22Rv1 (cell line): ENCODE results near the gene ZNF681.

Source experiments
- ZFX ChIP-seq: fragments of 450-650 bp; IDR thresholded peaks from 2 replicates; pipeline ENCODE4 v1.6.1; 2017; ENCODE audit warnings: antibody characterized with exemption, borderline replicate concordance
- TF ChIP-seq, protein P1 (sequence below): fragments of 450-650 bp; IDR thresholded peaks from 2 replicates; pipeline ENCODE4 v1.5.1; 2017; ENCODE audit warnings: mild to moderate bottlenecking

DNA sequence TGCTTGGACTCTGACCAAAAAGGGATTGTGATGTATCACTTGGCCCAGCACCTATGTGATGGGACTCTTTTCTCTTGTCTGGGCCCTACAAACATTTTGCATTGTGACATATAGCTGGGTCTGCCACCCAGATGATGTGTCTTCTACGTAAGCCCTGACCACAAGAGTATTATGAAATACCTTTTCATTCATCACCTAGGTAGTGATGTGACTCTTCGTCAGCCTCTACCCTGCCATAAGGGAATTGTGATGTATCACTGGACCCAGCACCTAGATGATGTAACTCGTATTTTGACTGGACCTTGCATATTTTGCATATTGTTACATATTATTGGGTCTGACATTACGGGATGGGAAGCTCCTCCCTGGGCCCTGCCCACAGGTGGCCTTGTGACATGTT is 29.7 kb upstream of the ZNF681 start:
- TF ChIP-seq, protein P1, sequence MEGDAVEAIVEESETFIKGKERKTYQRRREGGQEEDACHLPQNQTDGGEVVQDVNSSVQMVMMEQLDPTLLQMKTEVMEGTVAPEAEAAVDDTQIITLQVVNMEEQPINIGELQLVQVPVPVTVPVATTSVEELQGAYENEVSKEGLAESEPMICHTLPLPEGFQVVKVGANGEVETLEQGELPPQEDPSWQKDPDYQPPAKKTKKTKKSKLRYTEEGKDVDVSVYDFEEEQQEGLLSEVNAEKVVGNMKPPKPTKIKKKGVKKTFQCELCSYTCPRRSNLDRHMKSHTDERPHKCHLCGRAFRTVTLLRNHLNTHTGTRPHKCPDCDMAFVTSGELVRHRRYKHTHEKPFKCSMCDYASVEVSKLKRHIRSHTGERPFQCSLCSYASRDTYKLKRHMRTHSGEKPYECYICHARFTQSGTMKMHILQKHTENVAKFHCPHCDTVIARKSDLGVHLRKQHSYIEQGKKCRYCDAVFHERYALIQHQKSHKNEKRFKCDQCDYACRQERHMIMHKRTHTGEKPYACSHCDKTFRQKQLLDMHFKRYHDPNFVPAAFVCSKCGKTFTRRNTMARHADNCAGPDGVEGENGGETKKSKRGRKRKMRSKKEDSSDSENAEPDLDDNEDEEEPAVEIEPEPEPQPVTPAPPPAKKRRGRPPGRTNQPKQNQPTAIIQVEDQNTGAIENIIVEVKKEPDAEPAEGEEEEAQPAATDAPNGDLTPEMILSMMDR = no peak
- no peak for TF ChIP-seq ZFX
